HEK293T (cell line): ENCODE measurements around the gene DLG4.
A peak's percentile ranks its signal among the peaks of the same experiment; 100 is the strongest.

Source experiments
- BHLHE40 ChIP-seq: fragments of 450-650 bp; IDR thresholded peaks from 2 replicates; pipeline ENCODE4 v1.6.1; 2016; ENCODE audit warnings: mild to moderate bottlenecking, moderate library complexity, borderline replicate concordance
- FOXA1 ChIP-seq: fragments of 450-650 bp; IDR thresholded peaks from 2 replicates; pipeline ENCODE4 v1.6.1; 2016; ENCODE audit warnings: mild to moderate bottlenecking
- FOXK2 ChIP-seq: fragments of 450-650 bp; IDR thresholded peaks from 2 replicates; pipeline ENCODE4 v1.6.1; 2016; ENCODE audit warnings: mild to moderate bottlenecking
- L3MBTL2 ChIP-seq: fragments of 450-650 bp; conservative IDR thresholded peaks from 2 replicates; pipeline ENCODE4 v1.6.1; 2016; ENCODE audit warnings: mild to moderate bottlenecking
- LEF1 ChIP-seq: fragments of 450-650 bp; IDR thresholded peaks from 2 replicates; pipeline ENCODE4 v1.6.1; 2017; ENCODE audit warnings: mild to moderate bottlenecking, borderline replicate concordance
- NFRKB ChIP-seq: fragments of 450-650 bp; IDR thresholded peaks from 2 replicates; pipeline ENCODE4 v1.6.1; 2016; ENCODE audit warnings: mild to moderate bottlenecking, moderate library complexity
- SUZ12 ChIP-seq: fragments of 450-650 bp; IDR thresholded peaks from 2 replicates; pipeline ENCODE4 v1.6.1; 2016; ENCODE audit warnings: mild to moderate bottlenecking
- TARDBP ChIP-seq: fragments of 450-650 bp; IDR thresholded peaks from 2 replicates; pipeline ENCODE4 v1.6.1; 2016
- ZNF384 ChIP-seq: fragments of 450-650 bp; IDR thresholded peaks from 2 replicates; pipeline ENCODE4 v1.6.1; 2016
- TF ChIP-seq, protein P1 (sequence below): fragments of 450-650 bp; IDR thresholded peaks from 2 replicates; pipeline ENCODE4 v1.6.1; 2016

DNA sequence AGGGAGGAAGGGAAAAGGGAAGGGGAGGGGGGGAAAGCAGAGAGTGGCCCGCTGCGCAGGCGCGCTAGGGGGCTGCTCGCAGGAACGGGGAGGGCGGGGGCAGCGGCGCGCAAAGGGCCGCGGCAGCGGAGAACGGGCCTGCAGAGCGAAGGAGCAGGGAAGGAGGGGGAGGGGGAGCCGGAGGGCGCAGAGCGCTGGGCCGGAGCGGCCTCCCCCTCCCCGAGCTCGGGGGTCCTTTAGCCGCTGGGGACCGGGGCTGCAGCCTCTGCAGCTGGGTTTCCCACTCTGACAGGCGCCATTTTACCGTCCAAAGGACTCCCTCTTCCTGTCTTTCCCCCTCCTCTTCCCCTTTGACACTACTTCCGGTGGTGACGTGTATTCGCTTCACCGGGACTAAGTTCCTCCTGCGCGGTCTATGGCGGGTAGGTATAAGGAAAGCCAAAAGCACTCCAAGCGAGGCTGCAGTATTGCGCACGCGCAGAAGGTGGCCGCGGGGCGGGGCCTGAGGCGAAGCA, 32.1 kb upstream of the DLG4 start, which contains the start of gene CTDNEP1:
- TF ChIP-seq TARDBP (no peak), FOXK2 (no peak), LEF1 (no peak), L3MBTL2 (no peak), NFRKB (no peak), BHLHE40 (no peak), SUZ12 (no peak), FOXA1 (no peak), ZNF384 (no peak)
- TF ChIP-seq, protein P1, sequence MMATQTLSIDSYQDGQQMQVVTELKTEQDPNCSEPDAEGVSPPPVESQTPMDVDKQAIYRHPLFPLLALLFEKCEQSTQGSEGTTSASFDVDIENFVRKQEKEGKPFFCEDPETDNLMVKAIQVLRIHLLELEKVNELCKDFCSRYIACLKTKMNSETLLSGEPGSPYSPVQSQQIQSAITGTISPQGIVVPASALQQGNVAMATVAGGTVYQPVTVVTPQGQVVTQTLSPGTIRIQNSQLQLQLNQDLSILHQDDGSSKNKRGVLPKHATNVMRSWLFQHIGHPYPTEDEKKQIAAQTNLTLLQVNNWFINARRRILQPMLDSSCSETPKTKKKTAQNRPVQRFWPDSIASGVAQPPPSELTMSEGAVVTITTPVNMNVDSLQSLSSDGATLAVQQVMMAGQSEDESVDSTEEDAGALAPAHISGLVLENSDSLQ, result peak; percentile 51; the same call in 1 of the 2 replicates
